Body of pancreas (tissue), 4 donors: ENCODE results near the gene THEMIS. TPM values are rescaled to one million over a fixed set of nuclear protein-coding genes. Genes with fewer than 3 reads are reported as not detected.

Experiments used
- ATAC-seq: fragments of 150-250 bp; one replicate; pipeline ENCODE4 v1.9.1; 2016
- DNase-seq, 4 donors: peaks; one replicate each; pipeline ENCODE4 v3.0.0-alpha.2; 2019
- H3K27ac ChIP-seq, 4 donors: fragments of 200-600 bp; sonication (generic); 1 replicate in 3 of 4; 2 replicates in 1 of 4; pipeline versions ENCODE4 v1.5.1 to v1.6.1; 2016 to 2019; ENCODE audit warnings: mild to moderate bottlenecking in 1 of 4, mixed read lengths in 1 of 4, moderate library complexity in 1 of 4
- H3K27me3 ChIP-seq, 2 donors: fragments of 200-600 bp; sonication (generic); one replicate each; pipeline ENCODE4 v1.6.0; 2016; ENCODE audit warnings: mild to moderate bottlenecking in 1 of 2
- H3K36me3 ChIP-seq, 2 donors: fragments of 200-600 bp; sonication (generic); replicated peaks in 1 of 2; 2 replicates each; pipeline ENCODE4 v1.5.1; 2016; ENCODE audit warnings: low read depth in 2 of 2; ENCODE audit not compliant: insufficient read depth in 1 of 2
- H3K4me1 ChIP-seq: fragments of 200-600 bp; sonication (generic); one replicate; pipeline ENCODE4 v1.6.0; 2016
- H3K4me3 ChIP-seq, 2 donors: fragments of 200-600 bp; sonication (generic); 1 replicate in 1 of 2; 2 replicates in 1 of 2; pipeline ENCODE4 v1.5.1; 2016 to 2019
- H3K9me3 ChIP-seq, 3 donors: fragments of 200-600 bp; sonication (generic); 1 replicate in 2 of 3; 2 replicates in 1 of 3; pipeline ENCODE4 v1.5.1; 2016
- CTCF ChIP-seq, 7 experiments: fragments of 450-650 bp in 4 of 7; fragments of 200-600 bp in 3 of 7; sonication (generic) in 3 of 7; IDR thresholded peaks; one replicate each; pipeline ENCODE4 v1.5.1; 2016 to 2019; ENCODE audit warnings: antibody characterized with exemption in 7 of 7
- POLR2A ChIP-seq, 3 donors: fragments of 450-650 bp; IDR thresholded peaks; one replicate each; pipeline ENCODE4 v1.6.1; 2016; ENCODE audit warnings: antibody characterized with exemption in 3 of 3, mild to moderate bottlenecking in 2 of 3
- WGBS, 2 donors: methylation state at CpG; one replicate each; pipeline ENCODE4 v1.1.5; 2017; 5-methylcytosine and 5-hydroxymethylcytosine counted together
- intact Hi-C: fragments of 100-400 bp; cut with DNase I; formaldehyde crosslinking; loops from one replicate; pipeline ENCODE4 v1.15.1; 2023
- total RNA-seq, 2 donors: library from RNA; depleted of rRNA; stranded (reverse); fragments of >200 nt; gene quantifications; one replicate each; pipeline ENCODE4 v1.1.0, GENCODE V29; 2016

THEMIS gene
- total RNA-seq, 2 donors from 2014 or later, result 0.52 to 0.66 TPM

- DNase-seq (peak; percentile 31 to 55 (median 52)), ATAC-seq (peak; percentile 83)
- no peak overlapping the region for H3K4me3 ChIP-seq
- H3K27me3 ChIP-seq, result no peaks in the 10 kb centered on the region
- H3K4me1 ChIP-seq, result peaks cover 7% of the 10 kb centered on the region
- H3K9me3 ChIP-seq, result no peaks in the 10 kb centered on the region
- intact Hi-C loops, result loop anchor here (10.0 kb wide), 1 partner anchor 988 kb away; no protein-coding TSS in a partner anchor
- no peaks in the 10 kb centered on the region for H3K36me3 ChIP-seq
- H3K27ac ChIP-seq, result no peak overlapping the region
- TF ChIP-seq CTCF (IDR thresholded peaks at IDR 0.05) (peak in 6 of 7 experiments; percentile 50 to 71 (median 62)), POLR2A (IDR thresholded peaks at IDR 0.05) (no peak)
Measured at GRCh38 chr6:127737009-127737486, 163.8 kb downstream of the THEMIS start.

GRCh38 chr6:127732927-127733326, 167.9 kb downstream of the THEMIS start:
- no peak for TF ChIP-seq POLR2A (IDR thresholded peaks at IDR 0.05)
- no peak for TF ChIP-seq CTCF (IDR thresholded peaks at IDR 0.05)
- H3K27ac ChIP-seq, result no peak overlapping the region
- 58 to 60% methylated on average over 3 of the region's 3 CpGs for WGBS, 2 donors
- H3K9me3 ChIP-seq, result no peaks in the 10 kb centered on the region
- ATAC-seq (no peak), DNase-seq (no peak)
- H3K36me3 ChIP-seq, result no peaks in the 10 kb centered on the region
- intact Hi-C loops, result loop anchor here (10.0 kb wide), 1 partner anchor 992 kb away; no protein-coding TSS in a partner anchor
- H3K4me3 ChIP-seq, result no peak overlapping the region
- H3K4me1 ChIP-seq, result peaks cover 7% of the 10 kb centered on the region
- no peaks in the 10 kb centered on the region for H3K27me3 ChIP-seq

GRCh38 chr6:127727260-127727953, 173.5 kb downstream of the THEMIS start:
- no peak for DNase-seq
- no peak overlapping the region for H3K4me3 ChIP-seq
- no peak overlapping the region for H3K27ac ChIP-seq
- no peaks in the 10 kb centered on the region for H3K36me3 ChIP-seq
- no peak for TF ChIP-seq POLR2A (IDR thresholded peaks at IDR 0.05)
- TF ChIP-seq CTCF (IDR thresholded peaks at IDR 0.05), result no peak
- H3K9me3 ChIP-seq, result no peaks in the 10 kb centered on the region
- intact Hi-C loops, result no loop called here
- no peak for ATAC-seq
- WGBS, 2 donors, result 59 to 61% methylated on average over 1 of the region's 1 CpG
- H3K4me1 ChIP-seq, result no peaks in the 10 kb centered on the region
- no peaks in the 10 kb centered on the region for H3K27me3 ChIP-seq

GRCh38 chr6:127725821-127726220, 175.0 kb downstream of the THEMIS start:
- no peak for DNase-seq
- Histone ChIP-seq H3K27me3 (no peaks in the 10 kb centered on the region), H3K9me3 (no peaks in the 10 kb centered on the region), H3K36me3 (no peaks in the 10 kb centered on the region), H3K27ac (no peak overlapping the region), H3K4me1 (no peaks in the 10 kb centered on the region), H3K4me3 (no peak overlapping the region)
- ATAC-seq, result no peak
- TF ChIP-seq POLR2A (IDR thresholded peaks at IDR 0.05) (no peak), CTCF (IDR thresholded peaks at IDR 0.05) (no peak)
- 28 to 33% methylated on average over 1 of the region's 1 CpG for WGBS, 2 donors
- intact Hi-C loops, result no loop called here

- no peak for DNase-seq
- WGBS, 2 donors, result 74 to 75% methylated on average over 3 of the region's 3 CpGs
- Histone ChIP-seq H3K9me3 (no peaks in the 10 kb centered on the region), H3K27me3 (no peaks in the 10 kb centered on the region), H3K27ac (no peak overlapping the region), H3K4me3 (no peak overlapping the region), H3K4me1 (no peaks in the 10 kb centered on the region), H3K36me3 (no peaks in the 10 kb centered on the region)
- ATAC-seq, result no peak
- intact Hi-C loops, result no loop called here
- TF ChIP-seq CTCF (IDR thresholded peaks at IDR 0.05) (no peak), POLR2A (IDR thresholded peaks at IDR 0.05) (no peak)
Measured at GRCh38 chr6:127718694-127719093, 182.2 kb downstream of the THEMIS start.
